ENCODE data around the gene LRRC30.

GRCh38 chr18:7236072-7236471, 5.2 kb downstream of the LRRC30 start:
- no peak for TF ChIP-seq CTCF (IDR thresholded peaks at IDR 0.05 in 4 of 5, conservative IDR thresholded peaks at IDR 0.05 in 1 of 5)
- no peak for TF ChIP-seq POLR2A (IDR thresholded peaks at IDR 0.05)
